NCI-H146 (cell line): ENCODE measurements around the gene BTBD6.

ENCODE experiments used
- DNase-seq: peaks from one replicate; lab custom pipeline; 2025; lab: John Stamatoyannopoulos, UW

BTBD6 gene

GRCh38 chr14:105248368-105249181 lies at the start of gene BTBD6:
TSS of gene BTBD6 (plus strand) at chr14:105248533. CDS start at chr14:105248712, 179 bp downstream.
- peak; percentile 94 for DNase-seq

DNA sequence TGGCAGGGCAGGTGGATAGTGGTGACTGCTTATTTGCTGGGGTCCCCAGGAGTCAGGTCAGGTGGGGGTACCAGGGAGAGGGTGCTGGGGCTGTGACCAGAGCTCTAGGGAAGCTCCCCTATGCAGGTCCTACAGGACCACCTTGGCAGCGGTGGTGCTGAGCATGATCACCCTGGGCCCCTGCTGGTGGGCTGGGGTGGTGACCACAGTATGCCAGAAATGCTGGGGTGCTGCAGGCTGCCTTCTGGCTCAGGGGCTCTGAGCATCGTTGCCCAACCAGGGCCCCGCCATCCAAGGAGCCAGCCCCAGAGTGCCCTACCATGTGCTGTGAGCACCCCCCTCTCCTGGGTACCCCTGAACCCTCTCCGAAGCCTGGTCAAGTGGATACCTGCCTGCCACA lies 49.7 kb upstream of the BTBD6 start:
- DNase-seq: no peak

DNA sequence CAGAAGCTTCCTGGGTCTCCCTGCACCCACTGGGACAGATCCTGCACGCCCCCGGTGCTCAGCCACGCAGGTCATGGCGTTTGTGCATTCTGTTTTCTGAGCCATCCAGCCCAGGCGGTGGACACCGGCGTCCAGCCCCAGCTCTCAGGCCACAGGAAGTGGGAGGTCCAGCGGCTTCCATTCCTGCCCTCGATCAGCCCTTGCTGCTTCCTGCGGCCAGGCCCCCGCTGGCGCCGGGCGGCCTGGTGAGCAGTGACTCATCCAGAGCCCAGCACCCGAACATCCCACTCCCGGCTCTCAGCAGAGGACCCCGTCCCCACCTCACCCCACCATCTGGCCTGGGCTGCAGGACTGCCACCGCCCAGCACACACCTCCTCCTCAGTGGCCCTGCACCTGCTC lies 49.2 kb upstream of the BTBD6 start:
- DNase-seq: no peak

DNA sequence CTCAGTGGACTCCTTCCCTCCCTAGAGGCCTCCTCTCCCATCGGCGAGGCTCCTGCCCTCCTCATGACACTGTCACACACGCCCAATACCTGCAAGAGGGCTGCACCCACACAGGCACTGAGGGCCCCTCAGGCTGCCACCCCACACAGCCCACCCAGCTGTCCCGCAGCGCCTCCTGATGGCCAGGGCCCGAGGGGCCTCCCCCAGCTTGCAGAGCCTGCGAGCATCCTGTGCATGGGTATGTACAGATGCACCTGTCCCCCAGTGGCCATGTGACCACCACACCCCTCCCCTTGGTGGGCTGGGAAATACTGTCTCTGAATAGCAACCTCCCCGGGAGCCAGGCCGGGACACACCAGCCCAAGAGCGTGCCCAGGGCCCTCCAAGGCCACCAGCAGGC lies 48.3 kb upstream of the BTBD6 start:
- DNase-seq: peak; percentile 28

- DNase-seq: no peak
Observed at GRCh38 chr14:105200641-105201040, 47.7 kb upstream of the BTBD6 start.

DNA sequence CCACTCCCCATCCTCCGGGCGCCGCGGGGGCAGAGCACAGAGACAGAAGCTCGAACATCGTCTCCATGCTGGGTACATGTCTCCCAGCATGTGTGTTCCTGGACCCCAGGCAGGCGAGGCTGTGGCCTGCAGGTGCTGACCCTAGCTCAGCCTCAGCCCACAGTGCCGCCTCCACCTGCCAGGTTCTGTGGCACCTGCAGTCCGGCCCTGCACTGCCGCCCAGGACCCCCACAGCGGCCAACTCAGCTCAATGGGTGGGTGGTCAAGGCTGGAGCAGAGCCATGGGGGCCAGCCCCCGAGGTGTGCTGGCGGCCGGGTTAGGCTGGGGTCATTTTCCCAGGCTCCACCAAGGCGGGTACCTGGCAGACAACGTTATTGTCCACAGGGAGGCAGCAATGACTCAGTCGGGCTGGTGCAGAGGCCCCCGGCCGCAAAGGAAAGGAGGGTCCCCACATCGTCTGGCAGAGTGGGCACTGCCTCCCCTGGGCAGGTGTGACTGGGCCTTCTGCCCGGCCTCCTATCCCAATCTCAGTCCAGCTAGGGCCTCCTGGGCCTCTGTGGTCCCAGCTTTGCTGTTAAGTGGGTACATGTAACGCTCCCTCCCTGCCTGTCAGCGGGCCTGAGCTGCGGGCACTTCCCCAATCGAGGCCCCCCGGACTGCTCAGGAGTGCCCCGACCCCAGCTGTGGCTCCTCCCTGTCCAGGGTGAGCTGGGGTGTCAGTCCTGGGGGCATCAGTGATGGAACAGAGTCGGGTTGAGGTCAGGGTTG lies 47.0 kb upstream of the BTBD6 start:
- no peak for DNase-seq

GRCh38 chr14:105201925-105202513 lies 46.3 kb upstream of the BTBD6 start:
- no peak for DNase-seq

GRCh38 chr14:105203057-105203531 lies 45.2 kb upstream of the BTBD6 start:
- peak; percentile 54 for DNase-seq

GRCh38 chr14:105203701-105204100 lies 44.6 kb upstream of the BTBD6 start:
- DNase-seq: no peak

GRCh38 chr14:105204206-105204930 lies 44.0 kb upstream of the BTBD6 start:
- DNase-seq: no peak

GRCh38 chr14:105204931-105205672 lies 43.2 kb upstream of the BTBD6 start:
- no peak for DNase-seq

GRCh38 chr14:105205673-105206208 lies 42.6 kb upstream of the BTBD6 start:
- DNase-seq: peak; percentile 65

GRCh38 chr14:105206873-105207272 lies 41.5 kb upstream of the BTBD6 start:
- DNase-seq: no peak

DNA sequence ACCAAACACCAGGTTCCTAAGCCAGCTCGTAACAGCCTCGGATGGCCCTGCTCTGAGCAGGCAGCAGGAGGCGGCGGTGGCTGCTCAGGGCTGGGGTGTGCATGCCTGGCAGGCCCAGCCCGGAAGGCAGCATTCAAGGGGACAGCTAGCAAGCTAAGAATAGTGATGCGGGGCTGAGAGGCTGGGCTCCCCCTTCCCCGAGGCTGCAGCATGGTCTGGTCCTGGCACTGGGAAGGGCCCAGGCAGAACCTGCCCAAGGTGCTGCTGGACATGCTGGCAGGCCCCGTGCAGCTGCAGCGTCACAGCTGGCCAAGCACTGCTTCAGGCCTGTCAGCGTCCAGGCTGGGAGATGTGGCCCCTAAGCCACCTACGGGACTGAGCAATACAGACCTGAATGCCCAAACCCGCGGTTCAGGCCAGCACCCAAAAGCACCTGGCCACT lies 40.9 kb upstream of the BTBD6 start:
- no peak for DNase-seq

DNA sequence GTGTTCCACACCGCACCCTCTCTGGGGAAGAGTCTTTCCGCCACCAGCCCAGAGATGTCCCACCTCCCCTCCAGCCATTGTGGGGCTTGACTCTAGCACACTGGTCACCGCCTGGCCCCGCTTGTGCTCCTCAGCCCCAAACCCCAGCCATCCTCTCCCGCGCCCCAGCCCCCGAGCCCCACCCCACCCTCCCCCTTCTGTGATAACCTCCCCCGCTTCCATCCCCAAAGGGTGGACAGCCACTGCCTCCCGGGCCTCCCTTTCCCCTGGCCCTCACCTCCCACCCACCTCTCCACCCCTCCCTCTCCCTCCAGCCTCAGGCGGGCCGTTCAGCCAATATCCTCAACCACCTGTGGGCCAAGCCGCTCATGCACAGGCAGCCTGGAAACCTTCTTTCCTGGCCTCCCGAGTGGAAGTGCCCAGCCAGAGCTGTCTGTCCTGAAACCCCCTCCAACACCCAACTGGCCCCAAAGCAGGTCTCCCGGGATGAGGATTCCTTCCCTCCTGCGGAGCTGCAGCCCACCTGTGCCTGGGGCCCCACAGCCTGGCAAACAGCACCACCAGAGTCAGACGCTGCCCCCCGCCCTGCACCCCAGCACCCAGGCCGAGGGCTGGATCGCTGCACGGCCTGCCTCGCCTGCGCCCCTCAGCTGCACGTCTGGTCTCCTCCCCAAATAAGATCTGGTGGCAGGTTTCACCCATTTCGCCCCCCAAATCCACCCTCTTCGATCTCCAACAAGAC lies 40.2 kb upstream of the BTBD6 start:
- DNase-seq: no peak

DNA sequence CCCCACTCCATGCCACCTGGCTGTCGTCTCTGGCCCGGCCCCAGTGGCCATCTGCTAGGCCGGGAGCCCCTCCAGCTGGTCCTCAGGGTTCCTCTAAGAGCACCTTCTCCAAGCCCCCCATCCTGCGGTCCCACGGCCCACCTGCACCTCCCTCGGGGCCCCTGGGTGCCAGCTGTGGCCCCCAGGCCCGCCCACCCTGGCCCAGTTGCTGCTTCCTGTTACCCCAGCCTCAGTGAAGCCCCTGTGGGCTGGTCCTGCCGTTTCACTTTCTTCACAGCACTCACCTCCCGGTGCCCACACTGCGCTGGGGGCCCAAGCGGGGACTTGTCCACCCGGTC lies 39.6 kb upstream of the BTBD6 start:
- DNase-seq: no peak

DNA sequence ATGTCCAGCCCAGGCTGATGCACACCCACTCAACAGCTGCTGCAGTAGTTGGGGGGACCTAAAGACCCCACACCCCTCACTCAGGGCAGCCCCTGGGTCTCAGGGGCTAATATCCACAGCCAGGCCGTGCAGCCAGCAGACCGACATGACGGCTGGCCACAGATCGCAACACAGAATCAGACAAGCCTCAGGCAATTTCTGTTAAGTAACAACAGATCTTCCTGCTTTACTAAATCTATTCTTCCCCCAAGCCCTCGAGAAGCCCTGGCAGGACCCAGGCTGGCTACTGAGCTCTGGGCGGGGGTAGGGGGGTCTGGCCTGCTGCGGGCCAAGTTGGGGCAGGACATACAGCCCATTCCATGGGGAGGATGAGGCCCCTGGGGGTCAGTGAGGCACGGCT lies 39.2 kb upstream of the BTBD6 start:
- no peak for DNase-seq

DNA sequence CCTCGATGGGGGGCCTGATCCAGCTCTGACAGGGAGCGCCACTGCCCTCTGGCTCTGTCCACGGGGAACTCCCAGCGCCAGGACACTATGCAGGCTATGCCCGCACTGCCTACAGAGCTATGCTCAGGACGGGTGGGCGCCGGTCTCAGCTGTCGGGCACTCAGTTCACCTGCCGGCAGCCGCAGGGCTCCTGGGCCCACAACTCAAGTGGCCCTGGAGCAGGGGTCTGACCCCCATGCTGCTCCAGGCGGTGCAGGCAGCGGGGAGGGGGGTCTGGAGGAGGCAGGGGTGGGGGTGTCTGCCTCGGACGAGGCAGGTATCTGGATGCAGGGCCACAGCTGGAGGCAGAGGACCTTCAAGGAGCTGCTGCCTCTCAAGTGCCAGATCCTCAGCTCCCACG lies 38.7 kb upstream of the BTBD6 start:
- DNase-seq: no peak

DNA sequence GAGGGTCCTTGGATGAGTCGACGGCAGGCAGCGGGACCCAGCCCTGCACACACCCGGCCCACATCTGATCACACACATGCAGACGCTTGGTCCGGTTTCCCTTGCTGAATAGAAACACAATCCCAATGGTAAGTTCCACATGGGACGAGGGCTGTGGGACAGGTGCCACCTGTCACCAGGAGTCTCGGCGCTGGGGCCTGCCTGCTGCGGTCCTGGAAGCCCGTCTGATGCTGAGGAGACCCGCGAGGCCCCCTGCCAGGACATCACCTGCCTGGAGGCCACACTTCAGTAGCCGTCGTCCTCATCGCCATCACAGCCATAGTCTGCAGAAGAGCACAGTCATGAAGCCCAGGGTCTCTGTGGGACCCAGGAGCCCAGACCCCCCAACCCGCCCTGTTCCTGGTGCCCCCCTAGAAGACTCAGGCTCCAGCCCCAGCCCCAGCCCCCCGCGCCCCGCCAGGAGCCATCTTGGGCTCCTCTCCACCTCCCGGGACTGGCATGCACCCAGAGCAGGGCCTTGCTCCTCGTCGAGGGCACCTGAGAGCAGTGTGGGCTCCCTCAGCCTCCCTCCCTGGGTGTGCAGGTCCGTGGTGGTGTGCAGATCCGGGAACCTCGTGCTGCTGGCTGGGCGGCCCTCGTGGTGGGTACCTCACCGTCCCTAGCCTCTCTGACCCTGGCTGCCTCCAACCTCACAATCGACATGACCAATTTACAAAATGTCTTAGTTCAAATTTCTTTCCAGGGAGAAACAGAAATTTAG lies 37.9 kb upstream of the BTBD6 start:
- no peak for DNase-seq
